Measurements from ENCODE around the gene GPR142. TPM values are rescaled to one million over a fixed set of nuclear protein-coding genes. Genes with fewer than 3 reads are reported as not detected.

Gene GPR142
- total RNA-seq, 2 experiments from 2014 or later = not detected

GRCh38 chr17:74380959-74381808 lies 13.9 kb downstream of the GPR142 start:
- no peaks in the 10 kb centered on the region for H3K36me3 Mint-ChIP-seq (ENCODE audit: low read depth)
- ChIA-PET CTCF (interaction anchor here (1.1 to 7.9 kb wide), 8 partner anchors 11 to 113 kb away, joined by 3 to 67 read pairs (median 12); partner anchors contain the start of genes BTBD17 and GPR142), POLR2A (no interaction called here)
- H3K27me3 Mint-ChIP-seq = peaks cover 7% of the 10 kb centered on the region
- no peaks in the 10 kb centered on the region for H3K9me3 Mint-ChIP-seq
- no peak for DNase-seq
- H3K4me3 Mint-ChIP-seq = no peak overlapping the region
- H3K27ac Mint-ChIP-seq = no peak overlapping the region
- peaks cover 4% of the 10 kb centered on the region for H3K4me1 Mint-ChIP-seq

GRCh38 chr17:74383141-74383540 lies 15.8 kb downstream of the GPR142 start:
- H3K27ac Mint-ChIP-seq = no peak overlapping the region
- H3K27me3 Mint-ChIP-seq = peaks cover 2% of the 10 kb centered on the region
- H3K4me1 Mint-ChIP-seq = peaks cover 4% of the 10 kb centered on the region
- no peak for DNase-seq
- no peaks in the 10 kb centered on the region for H3K9me3 Mint-ChIP-seq
- ChIA-PET POLR2A (no interaction called here), CTCF (interaction anchor here (7.9 kb wide), 1 partner anchor 14 kb away, joined by 67 read pairs; the partner anchor contains the start of gene GPR142)
- no peaks in the 10 kb centered on the region for H3K36me3 Mint-ChIP-seq (ENCODE audit: low read depth)
- H3K4me3 Mint-ChIP-seq = no peak overlapping the region

- ChIA-PET CTCF (interaction anchor here (0.6 to 7.9 kb wide), 4 partner anchors 16 to 103 kb away, joined by 3 to 67 read pairs (median 4); partner anchors contain the start of gene GPR142), POLR2A (no interaction called here)
- Mint-ChIP-seq H3K4me1 (peaks cover 3% of the 10 kb centered on the region), H3K36me3 (ENCODE audit: low read depth) (no peaks in the 10 kb centered on the region), H3K4me3 (no peak overlapping the region), H3K9me3 (no peaks in the 10 kb centered on the region), H3K27ac (no peak overlapping the region), H3K27me3 (peaks cover 6% of the 10 kb centered on the region)
- no peak for DNase-seq
These were observed 17.9 kb downstream of the GPR142 start for GRCh38 chr17:74385201-74385600.

- CTCF ChIA-PET = no interaction called here
- no peak for DNase-seq
- no peak overlapping the region for H3K27ac Mint-ChIP-seq
These were observed 19.1 kb downstream of the GPR142 start for GRCh38 chr17:74386386-74386785.

GRCh38 chr17:74387365-74388218 lies 20.3 kb downstream of the GPR142 start:
- Mint-ChIP-seq H3K27me3 (peaks cover 6% of the 10 kb centered on the region), H3K4me3 (no peak overlapping the region), H3K9me3 (no peaks in the 10 kb centered on the region), H3K36me3 (ENCODE audit: low read depth) (no peaks in the 10 kb centered on the region), H3K27ac (no peak overlapping the region), H3K4me1 (no peaks in the 10 kb centered on the region)
- ChIA-PET CTCF (no interaction called here), POLR2A (no interaction called here)
- no peak for DNase-seq

More at GRCh38 chr17:74386386-74386785, 19.1 kb downstream of the GPR142 start:
- POLR2A ChIA-PET = no interaction called here
- H3K4me3 Mint-ChIP-seq = no peak overlapping the region
- no peaks in the 10 kb centered on the region for H3K9me3 Mint-ChIP-seq
- H3K4me1 Mint-ChIP-seq = no peaks in the 10 kb centered on the region
- no peaks in the 10 kb centered on the region for H3K36me3 Mint-ChIP-seq (ENCODE audit: low read depth)
- peaks cover 6% of the 10 kb centered on the region for H3K27me3 Mint-ChIP-seq

GRCh38 chr17:74389084-74389753 lies 21.9 kb downstream of the GPR142 start:
- ChIA-PET POLR2A (no interaction called here), CTCF (interaction anchor here (0.9 to 1.2 kb wide), 2 partner anchors 10 to 22 kb away, joined by 4 read pairs; no protein-coding TSS in a partner anchor)
- H3K27me3 Mint-ChIP-seq = peaks cover 6% of the 10 kb centered on the region
- H3K9me3 Mint-ChIP-seq = no peaks in the 10 kb centered on the region
- H3K27ac Mint-ChIP-seq = no peak overlapping the region
- H3K4me1 Mint-ChIP-seq = no peaks in the 10 kb centered on the region
- H3K36me3 Mint-ChIP-seq (ENCODE audit: low read depth) = no peaks in the 10 kb centered on the region
- no peak for DNase-seq
- no peak overlapping the region for H3K4me3 Mint-ChIP-seq

- H3K9me3 Mint-ChIP-seq = no peaks in the 10 kb centered on the region
- no peaks in the 10 kb centered on the region for H3K4me1 Mint-ChIP-seq
- no peak for DNase-seq
- no peak overlapping the region for H3K4me3 Mint-ChIP-seq
- CTCF ChIA-PET = no interaction called here
- peaks cover 6% of the 10 kb centered on the region for H3K27me3 Mint-ChIP-seq
- no peaks in the 10 kb centered on the region for H3K36me3 Mint-ChIP-seq (ENCODE audit: low read depth)
- POLR2A ChIA-PET = no interaction called here
- H3K27ac Mint-ChIP-seq = no peak overlapping the region
These were observed 22.8 kb downstream of the GPR142 start for GRCh38 chr17:74389937-74390679.

- ChIA-PET POLR2A (no interaction called here), CTCF (interaction anchor here (0.6 to 3.5 kb wide), 5 partner anchors 11 to 89 kb away, joined by 3 to 16 read pairs (median 4); partner anchors contain the start of gene GPR142)
- DNase-seq = no peak
- Mint-ChIP-seq H3K36me3 (ENCODE audit: low read depth) (no peaks in the 10 kb centered on the region), H3K4me3 (no peak overlapping the region), H3K27ac (no peak overlapping the region), H3K4me1 (no peaks in the 10 kb centered on the region), H3K27me3 (peaks cover 6% of the 10 kb centered on the region), H3K9me3 (no peaks in the 10 kb centered on the region)
These were observed 23.7 kb downstream of the GPR142 start for GRCh38 chr17:74390680-74391653.

GRCh38 chr17:74391771-74392170 lies 24.5 kb downstream of the GPR142 start:
- ChIA-PET POLR2A (no interaction called here), CTCF (interaction anchor here (1.1 to 3.5 kb wide), 4 partner anchors 11 to 39 kb away, joined by 4 to 16 read pairs (median 4); partner anchors contain the start of gene GPR142)
- Mint-ChIP-seq H3K4me3 (no peak overlapping the region), H3K27ac (no peak overlapping the region), H3K4me1 (no peaks in the 10 kb centered on the region), H3K9me3 (no peaks in the 10 kb centered on the region), H3K36me3 (ENCODE audit: low read depth) (no peaks in the 10 kb centered on the region), H3K27me3 (peaks cover 6% of the 10 kb centered on the region)
- DNase-seq = no peak

GRCh38 chr17:74392848-74393247 lies 25.5 kb downstream of the GPR142 start:
- Mint-ChIP-seq H3K4me3 (no peak overlapping the region), H3K36me3 (ENCODE audit: low read depth) (no peaks in the 10 kb centered on the region), H3K27me3 (peaks cover 6% of the 10 kb centered on the region), H3K27ac (no peak overlapping the region), H3K9me3 (no peaks in the 10 kb centered on the region), H3K4me1 (no peaks in the 10 kb centered on the region)
- ChIA-PET CTCF (interaction anchor here (0.5 to 3.5 kb wide), 8 partner anchors 9 to 386 kb away, joined by 3 to 16 read pairs (median 4); partner anchors contain the start of gene GPR142), POLR2A (interaction anchor here (0.6 kb wide), 1 partner anchor 948 kb away, joined by 6 read pairs; no protein-coding TSS in a partner anchor)
- no peak for DNase-seq

- Mint-ChIP-seq H3K27me3 (peaks cover 6% of the 10 kb centered on the region), H3K36me3 (ENCODE audit: low read depth) (no peaks in the 10 kb centered on the region)
These were observed 26.1 kb downstream of the GPR142 start for GRCh38 chr17:74393346-74393942.

More at GRCh38 chr17:74393346-74393942, 26.1 kb downstream of the GPR142 start:
- Mint-ChIP-seq H3K9me3 (no peaks in the 10 kb centered on the region), H3K4me1 (no peaks in the 10 kb centered on the region), H3K27ac (no peak overlapping the region), H3K4me3 (no peak overlapping the region)
- ChIA-PET CTCF (interaction anchor here (0.5 to 3.5 kb wide), 7 partner anchors 9 to 386 kb away, joined by 3 to 16 read pairs (median 4); no protein-coding TSS in a partner anchor), POLR2A (interaction anchor here (0.6 kb wide), 1 partner anchor 949 kb away, joined by 6 read pairs; no protein-coding TSS in a partner anchor)
- no peak for DNase-seq

Data from activated CD4-positive, alpha-beta T cell treated with anti-CD3 and anti-CD28 coated beads, Interleukin-2, amount 10 ng/mL, durations not matched to agents 7 days and 5 days (primary cell).